Ovary (tissue), 3 donors: ENCODE results near the gene SULT1A3.
"Not testable (repeated sequence)": the region's sequence is repeated elsewhere in the genome, so short reads cannot be mapped to it uniquely, and the experiment has no call there.

Source experiments
- EP300 ChIP-seq: sonication (generic); formaldehyde crosslinking; IDR thresholded peaks from one replicate; pipeline ENCODE4 v1.6.1; 2017; ENCODE audit warnings: antibody characterized with exemption
- POLR2A ChIP-seq: fragments of 450-650 bp; IDR thresholded peaks from one replicate; pipeline ENCODE4 v1.6.1; 2017; ENCODE audit warnings: antibody characterized with exemption, mild to moderate bottlenecking, moderate library complexity
- TF ChIP-seq, protein P1 (sequence below), 3 donors: fragments of 450-650 bp in 2 of 3; fragments of 200-600 bp in 1 of 3; IDR thresholded peaks; one replicate each; pipeline versions ENCODE4 v1.5.1 to v1.8.0; 2016 to 2022; ENCODE audit warnings: antibody characterized with exemption in 3 of 3, mild to moderate bottlenecking in 1 of 3
- donor health status: DM: no; HTN: no; CAD: no.

- TF ChIP-seq, protein P1, sequence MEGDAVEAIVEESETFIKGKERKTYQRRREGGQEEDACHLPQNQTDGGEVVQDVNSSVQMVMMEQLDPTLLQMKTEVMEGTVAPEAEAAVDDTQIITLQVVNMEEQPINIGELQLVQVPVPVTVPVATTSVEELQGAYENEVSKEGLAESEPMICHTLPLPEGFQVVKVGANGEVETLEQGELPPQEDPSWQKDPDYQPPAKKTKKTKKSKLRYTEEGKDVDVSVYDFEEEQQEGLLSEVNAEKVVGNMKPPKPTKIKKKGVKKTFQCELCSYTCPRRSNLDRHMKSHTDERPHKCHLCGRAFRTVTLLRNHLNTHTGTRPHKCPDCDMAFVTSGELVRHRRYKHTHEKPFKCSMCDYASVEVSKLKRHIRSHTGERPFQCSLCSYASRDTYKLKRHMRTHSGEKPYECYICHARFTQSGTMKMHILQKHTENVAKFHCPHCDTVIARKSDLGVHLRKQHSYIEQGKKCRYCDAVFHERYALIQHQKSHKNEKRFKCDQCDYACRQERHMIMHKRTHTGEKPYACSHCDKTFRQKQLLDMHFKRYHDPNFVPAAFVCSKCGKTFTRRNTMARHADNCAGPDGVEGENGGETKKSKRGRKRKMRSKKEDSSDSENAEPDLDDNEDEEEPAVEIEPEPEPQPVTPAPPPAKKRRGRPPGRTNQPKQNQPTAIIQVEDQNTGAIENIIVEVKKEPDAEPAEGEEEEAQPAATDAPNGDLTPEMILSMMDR (IDR thresholded peaks at IDR 0.05) = not testable (repeated sequence)
- TF ChIP-seq EP300, POLR2A: not testable (repeated sequence)
Measured at GRCh38 chr16:30194172-30194925, 4.7 kb upstream of the SULT1A3 start.
